HCT116 (cell line): ENCODE data around the gene TAC3. TPM values are rescaled to one million over a fixed set of nuclear protein-coding genes. Genes with fewer than 3 reads are reported as not detected.

Source experiments
- ATAC-seq: fragments of 200-7000 bp; cut with Tn5 transposase; 2 replicates; pipeline ENCODE4 v1.9.1; 2020; ENCODE audit warnings: mild to moderate bottlenecking, moderate library complexity
- BruUV-seq: library from RNA; stranded (reverse); fragments of 400-500 nt; replicated peaks from 2 replicates; lab custom pipeline; 2021; lab: Mats Ljungman, UMichigan
- CTCF ChIA-PET: fragments of 300-600 bp; sonication (Branson Sonifier 250); formaldehyde crosslinking; loops from one replicate; lab custom pipeline; 2021; ENCODE audit warnings: antibody characterized with exemption; lab: Charles Lee
- POLR2A ChIA-PET: fragments of 300-600, 350-600 bp; sonication (Branson Sonifier 250); formaldehyde crosslinking; loops from one replicate; lab custom pipeline; 2021; ENCODE audit warnings: antibody characterized with exemption; lab: Charles Lee
- RAD21 ChIA-PET, 2 experiments: fragments of 300-600 bp; sonication (Branson Sonifier 250); formaldehyde crosslinking; loops; one replicate each; lab custom pipeline; 2023; ENCODE audit warnings: low total read pairs in 2 of 2; ENCODE audit not compliant: uncharacterized antibody in 2 of 2, unreplicated experiment in 2 of 2, low non-redundant PET in 1 of 2; lab: Charles Lee
- DNase-seq: peaks from one replicate; pipeline ENCODE4 v3.0.0-alpha.2; 2010; ENCODE audit warnings: low read depth, low spot score
- H2AFZ ChIP-seq: fragments of 200-600 bp; shearing (Covaris generic), sonication (generic); 2 replicates; pipeline ENCODE4 v1.6.1; 2017; ENCODE audit warnings: low read depth, mixed run types, mixed read lengths, antibody characterized with exemption, low read length; ENCODE audit not compliant: poor library complexity, severe bottlenecking
- H3K27ac ChIP-seq: 2 replicates; pipeline ENCODE4 v1.5.1; 2012; ENCODE audit warnings: low read depth, low read length
- H3K27me3 ChIP-seq: fragments of 200-600 bp; sonication (generic); 2 replicates; pipeline ENCODE4 v1.6.1; 2016; ENCODE audit warnings: mixed run types, low read length, mixed read lengths; ENCODE audit not compliant: insufficient read depth
- H3K36me3 ChIP-seq, 2 experiments: fragments of 200-500 bp in 1 of 2; fragments of 200-600 bp in 1 of 2; sonication (Bioruptor generic) in 1 of 2; sonication (generic) in 1 of 2; 2 replicates each; pipeline versions ENCODE4 v1.5.1 to v1.6.1; 2014 to 2016; ENCODE audit warnings: low read length in 2 of 2, inconsistent platforms in 1 of 2, mixed read lengths in 1 of 2, mixed run types in 1 of 2; ENCODE audit not compliant: insufficient read depth in 2 of 2, control insufficient read depth in 1 of 2
- H3K4me1 ChIP-seq, 2 experiments: fragments of 200-600 bp in 1 of 2; sonication (generic) in 1 of 2; 2 replicates each; pipeline versions ENCODE4 v1.5.1 to v1.6.1; 2012 to 2017; ENCODE audit warnings: low read length in 2 of 2, inconsistent platforms in 1 of 2, mild to moderate bottlenecking in 1 of 2, mixed read lengths in 1 of 2, mixed run types in 1 of 2, moderate library complexity in 1 of 2; ENCODE audit not compliant: insufficient read depth in 2 of 2, control insufficient read depth in 1 of 2
- H3K4me2 ChIP-seq: fragments of 200-600 bp; sonication (generic); 2 replicates; pipeline ENCODE4 v1.6.1; 2017; ENCODE audit warnings: mixed run types, low read length, mixed read lengths
- H3K4me3 ChIP-seq, 2 experiments: fragments of 200-600 bp in 1 of 2; sonication (generic) in 1 of 2; replicated peaks in 1 of 2; 2 replicates each; pipeline ENCODE4 v1.5.1; 2011 to 2016; ENCODE audit warnings: low read length in 2 of 2, control low read depth in 1 of 2, low read depth in 1 of 2, mild to moderate bottlenecking in 1 of 2, mixed read lengths in 1 of 2, mixed run types in 1 of 2
- H3K79me2 ChIP-seq: fragments of 200-600 bp; sonication (generic); 2 replicates; pipeline ENCODE4 v1.6.1; 2017; ENCODE audit warnings: mild to moderate bottlenecking, mixed run types, low read length, moderate library complexity, mixed read lengths; ENCODE audit not compliant: insufficient read depth
- H3K9ac ChIP-seq: fragments of 200-600 bp; sonication (generic); 2 replicates; pipeline ENCODE4 v1.6.1; 2016; ENCODE audit warnings: low read length, mixed read lengths
- H3K9me2 ChIP-seq: fragments of 200-600 bp; sonication (generic), shearing (Covaris generic); 2 replicates; pipeline ENCODE4 v1.6.1; 2017; ENCODE audit warnings: mixed run types, mild to moderate bottlenecking, moderate library complexity; ENCODE audit not compliant: insufficient read depth
- H3K9me3 ChIP-seq, 2 experiments: fragments of 200-500 bp in 1 of 2; fragments of 200-600 bp in 1 of 2; sonication (Bioruptor generic) in 1 of 2; sonication (generic) in 1 of 2; 2 replicates each; pipeline ENCODE4 v1.6.1; 2014 to 2017; ENCODE audit warnings: low read length in 2 of 2, mixed read lengths in 2 of 2, inconsistent platforms in 1 of 2, low read depth in 1 of 2, mild to moderate bottlenecking in 1 of 2, mixed run types in 1 of 2, moderate library complexity in 1 of 2; ENCODE audit not compliant: control insufficient read depth in 1 of 2, insufficient read depth in 1 of 2
- H4K20me1 ChIP-seq: fragments of 200-600 bp; sonication (generic), shearing (Covaris generic); 2 replicates; pipeline ENCODE4 v1.6.1; 2017; ENCODE audit warnings: mixed run types, mild to moderate bottlenecking, moderate library complexity; ENCODE audit not compliant: insufficient read depth
- ATF3 ChIP-seq: IDR thresholded peaks from 2 replicates; pipeline ENCODE4 v1.6.1; 2012
- CBX3 ChIP-seq: IDR thresholded peaks from 2 replicates; pipeline ENCODE4 v1.6.1; 2012; ENCODE audit warnings: low read depth
- CEBPB ChIP-seq: IDR thresholded peaks from 2 replicates; pipeline ENCODE4 v1.6.1; 2012; ENCODE audit warnings: low read depth
- CTCF ChIP-seq, 3 experiments: fragments of 200-600 bp in 1 of 3; sonication (generic) in 1 of 3; IDR thresholded peaks in 2 of 3; conservative IDR thresholded peaks in 1 of 3; 2 replicates each; pipeline ENCODE4 v1.5.1; 2012 to 2017; ENCODE audit warnings: low read depth in 2 of 3, low read length in 2 of 3, antibody characterized with exemption in 1 of 3, borderline replicate concordance in 1 of 3, control low read depth in 1 of 3, mild to moderate bottlenecking in 1 of 3, mixed read lengths in 1 of 3, mixed run types in 1 of 3, moderate library complexity in 1 of 3; ENCODE audit not compliant: insufficient read depth in 1 of 3
- EGR1 ChIP-seq: IDR thresholded peaks from 2 replicates; pipeline ENCODE4 v1.6.1; 2012; ENCODE audit warnings: low read depth
- ELF1 ChIP-seq: IDR thresholded peaks from 2 replicates; pipeline ENCODE4 v1.6.1; 2012; ENCODE audit warnings: low read depth, borderline replicate concordance
- EZH2 ChIP-seq: fragments of 200-600 bp; sonication (generic); IDR thresholded peaks from 2 replicates; pipeline ENCODE4 v1.6.1; 2017; ENCODE audit warnings: antibody characterized with exemption, mixed run types
- EZH2phosphoT487 ChIP-seq: fragments of 200-600 bp; IDR thresholded peaks from 2 replicates; pipeline ENCODE4 v1.6.1; 2018; ENCODE audit warnings: antibody characterized with exemption, borderline replicate concordance
- MAX ChIP-seq: IDR thresholded peaks from 2 replicates; pipeline ENCODE4 v1.6.1; 2012
- POLR2A ChIP-seq: IDR thresholded peaks from 2 replicates; pipeline ENCODE4 v1.7.0; 2011; ENCODE audit warnings: borderline replicate concordance; ENCODE audit not compliant: insufficient read depth, insufficient read length; ENCODE audit errors: extremely low read depth
- POLR2AphosphoS5 ChIP-seq: IDR thresholded peaks from 2 replicates; pipeline ENCODE4 v1.6.1; 2011; ENCODE audit warnings: mild to moderate bottlenecking, low read depth, low read length, moderate library complexity
- REST ChIP-seq: IDR thresholded peaks from 2 replicates; pipeline ENCODE4 v1.6.1; 2012; ENCODE audit warnings: low read depth
- SIN3A ChIP-seq: IDR thresholded peaks from 2 replicates; pipeline ENCODE4 v1.6.1; 2012; ENCODE audit warnings: low read depth
- TCF7L2 ChIP-seq: IDR thresholded peaks from 2 replicates; pipeline ENCODE4 v1.7.0; 2011; ENCODE audit warnings: borderline replicate concordance, inconsistent platforms; ENCODE audit not compliant: insufficient read depth, insufficient read length; ENCODE audit errors: extremely low read depth
- YY1 ChIP-seq: IDR thresholded peaks from 2 replicates; pipeline ENCODE4 v1.6.1; 2011; ENCODE audit warnings: low read length, low read depth, moderate library complexity, mild to moderate bottlenecking; ENCODE audit not compliant: insufficient replicate concordance; ENCODE audit errors: extremely low read depth
- ZBTB33 ChIP-seq: IDR thresholded peaks from 2 replicates; pipeline ENCODE4 v1.6.1; 2011; ENCODE audit warnings: mild to moderate bottlenecking, low read length, moderate library complexity; ENCODE audit not compliant: insufficient replicate concordance; ENCODE audit errors: extremely low read depth
- ZNF274 ChIP-seq: fragments of 200-500 bp; sonication (Bioruptor generic); IDR thresholded peaks from 2 replicates; pipeline ENCODE4 v1.6.1; 2014; ENCODE audit warnings: mild to moderate bottlenecking, low read depth, low read length, inconsistent platforms
- intact Hi-C: fragments of 100-400 bp; cut with micrococcal nuclease; formaldehyde crosslinking; loops from 2 replicates; pipeline ENCODE4 v1.10.0; 2022
- total RNA-seq: library from RNA; stranded (reverse); gene quantifications from one replicate; pipeline ENCODE4 v1.2.1, GENCODE V29; 2021; ENCODE audit not compliant: unreplicated experiment

Gene TAC3
- total RNA-seq, 1 experiment from 2014 or later: not detected

GRCh38 chr12:56988207-56988739 lies 28.1 kb downstream of the TAC3 start:
- BruUV-seq: no TSS peak
- no peaks in the 10 kb centered on the region for H3K9me3 ChIP-seq
- no peak overlapping the region; the same call in 1 of the 2 replicates for H3K4me2 ChIP-seq
- intact Hi-C loops: loop anchor here (5.0 kb wide), 1 partner anchor 41 kb away; no protein-coding TSS in a partner anchor
- no peak overlapping the region for H3K27ac ChIP-seq
- no peak overlapping the region for H3K4me3 ChIP-seq
- H3K79me2 ChIP-seq: no peaks in the 10 kb centered on the region
- no peak for ATAC-seq
- no peak for DNase-seq
- TF ChIP-seq POLR2A (no peak), CEBPB (no peak), CTCF (IDR thresholded peaks at IDR 0.05 in 2 of 3, conservative IDR thresholded peaks at IDR 0.05 in 1 of 3; ENCODE audit: borderline replicate concordance in 1 of 3, insufficient read depth in 1 of 3, low read depth in 2 of 3, low read length in 2 of 3) (no peak), TCF7L2 (no peak), YY1 (no peak), EGR1 (no peak), ZNF274 (no peak), ATF3 (no peak), EZH2 (no peak), MAX (no peak), POLR2AphosphoS5 (no peak), ZBTB33 (no peak), SIN3A (no peak), EZH2phosphoT487 (no peak), REST (no peak), CBX3 (no peak), ELF1 (no peak)
- no peaks in the 10 kb centered on the region for H4K20me1 ChIP-seq
- H2AFZ ChIP-seq: no peak overlapping the region
- H3K9me2 ChIP-seq: no peaks in the 10 kb centered on the region
- ChIA-PET RAD21 (interaction anchor here (0.6 to 1.3 kb wide), 5 partner anchors 124 to 231 kb away, joined by 3 to 7 read pairs (median 4); partner anchors contain the start of gene HSD17B6 (in 1 of the 2)), CTCF (interaction anchor here (0.6 to 4.2 kb wide), 10 partner anchors 9 to 352 kb away, joined by 3 to 36 read pairs (median 4); partner anchors contain the start of genes HSD17B6, NACA and STAT6), POLR2A (interaction anchor here (1.0 kb wide), 1 partner anchor 263 kb away, joined by 3 read pairs; no protein-coding TSS in a partner anchor)
- H3K4me1 ChIP-seq: peaks cover 10 to 30% of the 10 kb centered on the region in 2 experiments; a peak in 3 of 4 replicates
- H3K9ac ChIP-seq: no peak overlapping the region
- no peaks in the 10 kb centered on the region for H3K27me3 ChIP-seq
- H3K36me3 ChIP-seq: no peaks in the 10 kb centered on the region
